IMR-90 (cell line): Measurements from ENCODE around the gene TCF12. TPM values are rescaled to one million over a fixed set of nuclear protein-coding genes. Genes with fewer than 3 reads are reported as not detected.

Experiments used
- microRNA-seq, 2 experiments: library from miRNA; stranded (forward) in 1 of 2; unstranded in 1 of 2; fragments of 10-50 nt in 1 of 2; fragments of <30 nt in 1 of 2; gene quantifications in 1 of 2; microRNA quantifications in 1 of 2; one replicate each; pipeline versions ENCODE3 to v1.1.0; 2013 to 2020; ENCODE audit not compliant: insufficient read depth in 1 of 2, insufficient read length in 1 of 2, unreplicated experiment in 1 of 2
- polyA plus RNA-seq, 3 experiments: library from polyadenylated mRNA; depleted of rRNA; stranded (reverse); fragments of >200 nt; gene quantifications; 2 replicates each; pipeline ENCODE4 v1.2.3, GENCODE V29; 2012; ENCODE audit warnings: low replicate concordance in 1 of 3
- small RNA-seq, 5 experiments: library from RNA; depleted of rRNA; stranded (forward); fragments of <200 nt; gene quantifications; one replicate each; pipeline ENCODE3, GENCODE V24; 2012
- total RNA-seq: library from RNA; depleted of rRNA; stranded (reverse); fragments of >200 nt; gene quantifications from 2 replicates; pipeline ENCODE4 v1.2.3, GENCODE V29; 2012; rRNA removed

Gene TCF12
- total and polyA plus RNA-seq, 2 of the 4 experiments (the other 2 are of a cell fraction), result 79.4 to 160 TPM

Small RNAs within 50 kb of the gene (microRNA-seq; reads per million reads assigned to microRNA genes)
- gene RF01210 (ENCODE audit: insufficient read depth, insufficient read length), result not detected

Small RNAs within 50 kb of the gene (small RNA-seq; reads per million reads assigned to genes)
- 0 reads per million in 5 experiments for gene RF01210

Other genes starting within 250 kb of the TCF12 start
- 21.0 and 28.6 TPM in 2 replicates for gene ZNF280D, start 185.1 kb upstream of the TCF12 start, total RNA-seq
- gene ZNF280D, start 185.1 kb upstream of the TCF12 start, polyA plus RNA-seq (2012; rRNA removed), result 7.3 and 8.3 TPM in 2 replicates